Keratinocyte (primary cell): Measurements from ENCODE around the gene TMEM242.

ENCODE experiments used
- CTCF ChIP-seq, 3 experiments: IDR thresholded peaks in 1 of 3; conservative IDR thresholded peaks in 1 of 3; optimal IDR thresholded peaks in 1 of 3; 2 replicates in 2 of 3; 3 replicates in 1 of 3; pipeline versions ENCODE3 to v1.5.1; 2011; ENCODE audit warnings: low read length in 3 of 3, mild to moderate bottlenecking in 3 of 3, moderate library complexity in 2 of 3, control low read depth in 1 of 3, inconsistent platforms in 1 of 3; ENCODE audit not compliant: insufficient read depth in 2 of 3; ENCODE audit errors: extremely low read depth in 1 of 3
- EZH2 ChIP-seq: IDR thresholded peaks from one replicate; pipeline ENCODE4 v1.6.1; 2012; ENCODE audit warnings: inconsistent platforms, mild to moderate bottlenecking, low read length, moderate library complexity

GRCh38 chr6:157278171-157278570 is 45.1 kb downstream of the TMEM242 start:
- TF ChIP-seq CTCF (optimal IDR thresholded peaks at IDR 0.05 in 1 of 3, IDR thresholded peaks at IDR 0.05 in 1 of 3, conservative IDR thresholded peaks at IDR 0.05 in 1 of 3; ENCODE audit: extremely low read depth in 1 of 3, insufficient read depth in 2 of 3, low read length in 3 of 3): no peak
- TF ChIP-seq EZH2: no peak
